ENCODE data around the gene SSR4.

SSR4 gene

DNA sequence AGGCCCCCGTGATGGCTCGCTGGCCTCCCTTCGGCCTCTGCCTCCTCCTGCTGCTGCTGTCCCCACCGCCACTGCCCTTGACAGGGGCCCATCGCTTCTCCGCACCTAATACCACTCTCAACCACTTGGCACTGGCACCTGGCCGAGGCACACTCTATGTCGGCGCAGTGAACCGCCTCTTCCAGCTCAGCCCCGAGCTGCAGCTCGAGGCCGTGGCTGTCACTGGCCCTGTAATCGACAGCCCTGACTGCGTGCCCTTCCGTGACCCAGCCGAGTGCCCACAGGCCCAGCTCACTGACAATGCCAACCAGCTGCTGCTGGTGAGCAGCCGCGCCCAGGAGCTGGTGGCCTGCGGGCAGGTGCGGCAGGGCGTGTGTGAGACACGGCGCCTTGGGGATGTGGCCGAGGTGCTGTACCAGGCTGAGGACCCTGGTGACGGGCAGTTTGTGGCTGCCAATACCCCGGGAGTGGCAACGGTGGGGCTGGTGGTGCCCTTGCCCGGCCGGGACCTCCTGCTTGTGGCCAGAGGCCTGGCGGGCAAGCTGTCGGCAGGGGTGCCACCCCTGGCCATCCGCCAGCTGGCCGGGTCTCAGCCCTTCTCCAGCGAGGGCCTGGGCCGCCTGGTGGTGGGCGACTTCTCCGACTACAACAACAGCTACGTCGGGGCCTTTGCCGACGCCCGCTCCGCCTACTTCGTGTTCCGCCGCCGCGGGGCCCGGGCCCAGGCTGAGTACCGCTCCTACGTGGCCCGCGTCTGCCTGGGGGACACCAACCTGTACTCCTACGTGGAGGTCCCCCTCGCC is 27.4 kb upstream of the SSR4 start:
- DNase-seq (ENCODE audit: low read depth), result no peak
- H3K4me3 ChIP-seq (ENCODE audit: low read length), result no peak overlapping the region
- TF ChIP-seq, protein P1, sequence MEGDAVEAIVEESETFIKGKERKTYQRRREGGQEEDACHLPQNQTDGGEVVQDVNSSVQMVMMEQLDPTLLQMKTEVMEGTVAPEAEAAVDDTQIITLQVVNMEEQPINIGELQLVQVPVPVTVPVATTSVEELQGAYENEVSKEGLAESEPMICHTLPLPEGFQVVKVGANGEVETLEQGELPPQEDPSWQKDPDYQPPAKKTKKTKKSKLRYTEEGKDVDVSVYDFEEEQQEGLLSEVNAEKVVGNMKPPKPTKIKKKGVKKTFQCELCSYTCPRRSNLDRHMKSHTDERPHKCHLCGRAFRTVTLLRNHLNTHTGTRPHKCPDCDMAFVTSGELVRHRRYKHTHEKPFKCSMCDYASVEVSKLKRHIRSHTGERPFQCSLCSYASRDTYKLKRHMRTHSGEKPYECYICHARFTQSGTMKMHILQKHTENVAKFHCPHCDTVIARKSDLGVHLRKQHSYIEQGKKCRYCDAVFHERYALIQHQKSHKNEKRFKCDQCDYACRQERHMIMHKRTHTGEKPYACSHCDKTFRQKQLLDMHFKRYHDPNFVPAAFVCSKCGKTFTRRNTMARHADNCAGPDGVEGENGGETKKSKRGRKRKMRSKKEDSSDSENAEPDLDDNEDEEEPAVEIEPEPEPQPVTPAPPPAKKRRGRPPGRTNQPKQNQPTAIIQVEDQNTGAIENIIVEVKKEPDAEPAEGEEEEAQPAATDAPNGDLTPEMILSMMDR (conservative IDR thresholded peaks at IDR 0.05; ENCODE audit: low read depth, low read length), result no peak

DNA sequence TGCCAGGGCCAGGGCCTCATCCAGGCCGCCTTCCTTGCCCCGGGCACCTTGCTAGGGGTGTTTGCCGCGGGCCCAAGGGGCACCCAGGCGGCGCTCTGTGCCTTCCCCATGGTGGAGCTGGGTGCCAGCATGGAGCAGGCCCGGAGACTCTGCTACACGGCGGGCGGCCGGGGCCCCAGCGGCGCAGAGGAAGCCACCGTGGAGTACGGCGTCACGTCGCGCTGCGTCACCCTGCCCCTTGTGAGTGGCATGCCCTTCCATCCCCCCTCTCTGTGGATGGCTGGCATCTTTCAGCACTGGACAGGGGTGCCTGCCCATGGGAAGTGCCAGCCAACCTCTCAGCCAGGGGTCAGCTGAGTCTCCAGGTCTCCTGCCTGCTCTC is 26.8 kb upstream of the SSR4 start:
- TF ChIP-seq, protein P1 (conservative IDR thresholded peaks at IDR 0.05; ENCODE audit: low read depth, low read length), result no peak
- DNase-seq (ENCODE audit: low read depth), result no peak
- H3K4me3 ChIP-seq (ENCODE audit: low read length), result no peak overlapping the region

DNA sequence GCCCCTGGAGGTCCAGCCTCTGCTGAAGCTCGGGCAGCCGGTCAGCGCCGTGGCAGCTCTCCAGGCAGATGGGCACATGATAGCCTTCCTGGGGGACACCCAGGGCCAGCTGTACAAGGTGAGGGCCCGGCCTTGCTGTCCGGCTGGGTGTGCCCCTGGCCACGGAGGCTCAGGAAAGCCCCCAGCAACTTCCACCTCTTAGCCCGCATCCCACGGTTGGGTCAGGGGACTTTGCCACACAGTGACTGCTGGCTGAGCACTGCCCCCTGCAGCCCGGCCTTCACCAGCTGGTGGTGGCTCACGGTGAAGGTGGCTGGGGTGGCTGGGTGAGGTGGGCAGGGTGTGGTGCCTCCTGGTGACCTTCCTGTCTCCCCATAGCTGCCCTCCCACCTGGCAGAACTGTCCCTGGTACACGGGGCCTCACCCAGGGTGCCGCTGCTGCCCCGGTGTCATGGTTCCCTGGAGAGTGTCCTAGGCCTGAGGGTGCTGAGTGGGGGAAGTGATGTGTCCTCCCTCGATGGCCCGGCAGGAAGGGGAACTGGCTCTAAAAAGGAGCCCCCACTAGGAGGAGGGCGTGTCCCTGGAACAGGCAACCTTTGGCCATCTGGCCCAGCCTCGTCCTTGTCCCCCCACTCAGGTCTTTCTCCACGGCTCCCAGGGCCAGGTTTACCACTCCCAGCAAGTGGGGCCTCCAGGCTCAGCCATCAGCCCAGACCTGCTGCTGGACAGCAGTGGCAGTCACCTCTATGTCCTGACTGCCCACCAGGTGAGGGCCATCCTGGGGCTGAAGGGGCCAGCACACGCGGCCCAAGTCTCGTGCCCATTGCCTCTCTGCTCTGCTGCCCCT is 25.9 kb upstream of the SSR4 start:
- no peak for DNase-seq (ENCODE audit: low read depth)
- no peak overlapping the region for H3K4me3 ChIP-seq (ENCODE audit: low read length)
- TF ChIP-seq, protein P1 (conservative IDR thresholded peaks at IDR 0.05; ENCODE audit: low read depth, low read length), result no peak

DNA sequence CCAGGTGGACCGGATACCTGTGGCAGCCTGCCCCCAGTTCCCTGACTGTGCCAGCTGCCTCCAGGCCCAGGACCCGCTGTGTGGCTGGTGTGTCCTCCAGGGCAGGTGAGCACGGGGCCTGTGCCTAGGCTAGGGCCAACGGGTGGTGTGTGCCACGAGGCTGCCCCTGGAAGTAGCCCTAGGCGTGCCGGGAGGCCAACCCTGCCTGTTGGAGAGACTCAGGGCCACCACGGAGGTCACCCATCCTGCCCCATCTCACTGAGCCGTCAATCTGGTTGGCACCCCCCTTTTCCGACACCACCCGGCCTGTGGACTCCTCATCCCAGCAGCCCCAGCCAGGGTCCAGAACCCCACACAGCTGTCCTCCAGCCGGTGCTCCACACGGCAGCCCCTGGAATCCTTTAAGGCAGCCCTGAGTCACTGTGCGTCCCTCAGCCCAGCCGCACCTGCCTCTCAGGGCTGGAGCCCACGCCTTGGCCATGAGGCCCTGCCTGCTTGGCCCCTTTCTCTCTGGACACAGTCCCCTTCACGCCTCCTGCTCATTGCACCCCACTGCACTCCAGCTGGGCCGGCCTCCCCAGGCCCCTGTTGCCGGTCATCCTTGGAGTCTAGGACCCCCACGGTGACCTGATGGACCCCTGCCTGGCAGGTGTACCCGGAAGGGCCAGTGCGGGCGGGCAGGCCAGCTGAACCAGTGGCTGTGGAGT is 25.2 kb upstream of the SSR4 start:
- no peak overlapping the region for H3K4me3 ChIP-seq (ENCODE audit: low read length)
- TF ChIP-seq, protein P1 (conservative IDR thresholded peaks at IDR 0.05; ENCODE audit: low read depth, low read length), result no peak
- no peak for DNase-seq (ENCODE audit: low read depth)

DNA sequence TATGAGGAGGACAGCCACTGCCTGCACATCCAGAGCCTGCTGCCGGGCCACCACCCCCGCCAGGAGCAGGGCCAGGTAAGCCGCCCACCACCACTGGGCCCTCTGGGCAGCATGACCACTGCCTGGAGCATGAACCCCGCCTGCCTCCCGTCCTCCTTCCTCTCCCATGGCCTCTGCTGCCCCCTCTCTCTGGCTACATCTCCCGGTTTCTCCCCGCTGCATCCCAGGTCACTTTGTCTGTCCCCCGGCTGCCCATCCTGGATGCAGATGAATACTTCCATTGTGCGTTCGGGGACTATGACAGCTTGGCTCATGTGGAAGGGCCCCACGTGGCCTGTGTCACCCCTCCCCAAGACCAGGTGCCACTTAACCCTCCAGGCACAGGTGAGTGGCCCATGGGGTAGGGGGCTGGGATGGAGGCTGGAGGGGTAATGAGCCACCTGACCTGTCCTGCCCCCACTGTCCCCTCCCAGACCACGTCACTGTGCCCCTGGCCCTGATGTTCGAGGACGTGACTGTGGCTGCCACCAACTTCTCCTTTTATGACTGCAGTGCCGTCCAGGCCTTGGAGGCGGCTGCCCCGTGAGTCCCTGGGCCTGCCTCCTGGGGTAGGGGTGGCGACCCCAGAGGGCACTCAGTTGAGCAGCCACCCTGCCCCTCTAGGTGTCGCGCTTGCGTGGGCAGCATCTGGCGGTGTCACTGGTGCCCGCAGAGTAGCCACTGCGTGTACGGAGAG is 24.4 kb upstream of the SSR4 start:
- TF ChIP-seq, protein P1 (conservative IDR thresholded peaks at IDR 0.05; ENCODE audit: low read depth, low read length), result no peak
- no peak for DNase-seq (ENCODE audit: low read depth)
- no peak overlapping the region for H3K4me3 ChIP-seq (ENCODE audit: low read length)

DNA sequence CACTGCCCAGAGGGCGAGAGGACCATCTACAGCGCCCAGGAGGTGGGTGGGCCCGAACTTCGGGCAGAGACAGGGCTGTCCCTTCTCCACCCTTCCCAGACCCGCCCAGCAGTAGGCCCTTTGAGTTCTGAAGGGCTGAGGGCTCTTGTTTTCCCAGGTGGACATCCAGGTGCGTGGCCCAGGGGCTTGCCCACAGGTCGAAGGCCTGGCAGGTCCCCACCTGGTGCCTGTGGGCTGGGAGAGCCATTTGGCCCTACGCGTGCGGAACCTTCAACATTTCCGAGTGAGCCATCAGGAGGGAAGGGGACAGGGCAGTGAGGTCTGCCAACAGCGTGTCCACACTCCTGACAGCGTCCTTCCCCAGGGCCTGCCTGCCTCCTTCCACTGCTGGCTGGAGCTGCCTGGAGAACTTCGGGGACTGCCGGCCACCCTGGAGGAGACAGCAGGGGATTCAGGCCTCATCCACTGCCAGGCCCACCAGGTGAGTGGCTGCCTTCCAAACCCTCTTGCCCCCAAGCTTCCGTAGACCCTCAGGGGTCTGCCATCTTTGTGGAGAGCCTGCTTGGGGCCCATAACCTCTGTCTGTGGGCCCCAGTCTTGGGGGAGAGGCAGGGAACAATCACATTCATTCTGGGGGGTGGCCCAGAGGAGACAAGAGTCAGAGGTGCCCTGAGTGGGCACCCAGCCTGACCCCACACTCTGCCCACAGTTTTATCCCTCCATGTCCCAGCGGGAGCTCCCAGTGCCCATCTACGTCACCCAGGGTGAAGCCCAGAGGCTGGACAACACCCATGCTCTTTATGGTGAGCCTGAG is 23.7 kb upstream of the SSR4 start:
- no peak for DNase-seq (ENCODE audit: low read depth)
- no peak overlapping the region for H3K4me3 ChIP-seq (ENCODE audit: low read length)
- TF ChIP-seq, protein P1 (conservative IDR thresholded peaks at IDR 0.05; ENCODE audit: low read depth, low read length), result no peak

Data from retinal pigment epithelial cell (primary cell).